Measurements from ENCODE around the gene UBE2H. TPM values are rescaled to one million over a fixed set of nuclear protein-coding genes. Genes with fewer than 3 reads are reported as not detected.

The UBE2H gene
- total RNA-seq, 1 experiment from 2014 or later: 41.1 TPM

DNA sequence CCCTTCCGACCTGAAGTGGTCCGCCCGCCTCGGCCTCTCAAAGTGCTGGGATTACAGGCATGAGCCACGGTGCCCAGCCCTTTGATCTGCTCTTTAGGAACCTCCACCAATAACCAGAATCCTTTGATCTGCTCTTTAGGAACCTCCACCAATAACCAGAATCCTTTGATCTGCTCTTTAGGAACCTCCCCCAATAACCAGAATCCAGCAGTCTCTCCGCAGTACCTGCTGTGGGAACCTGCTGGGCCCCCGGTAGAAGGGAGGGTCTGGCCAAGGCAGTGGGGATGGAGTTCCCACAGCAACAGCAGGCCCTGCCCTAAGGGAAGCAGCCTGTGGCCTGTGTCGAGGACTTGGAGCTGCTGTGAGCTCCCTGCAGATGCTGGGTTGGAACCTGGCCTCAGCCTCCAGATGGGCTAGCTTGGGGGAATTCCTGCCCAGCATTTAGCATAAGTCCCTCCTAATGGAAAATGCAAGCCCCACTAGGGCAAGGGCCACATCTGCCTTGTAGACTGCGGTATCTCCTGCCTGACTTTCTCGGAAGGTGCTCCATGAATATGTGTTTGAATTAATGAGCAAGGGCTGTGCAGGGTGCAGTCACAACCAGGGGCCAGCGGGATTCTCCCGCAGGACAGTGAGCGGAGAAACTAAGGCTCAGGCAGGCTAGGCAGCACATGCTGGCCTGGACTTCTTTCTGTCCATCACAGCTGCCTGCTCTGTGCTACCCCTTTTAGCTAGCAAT lies 165.8 kb downstream of the UBE2H start:
- no peak for DNase-seq (ENCODE audit: low read depth)

- no peak for DNase-seq (ENCODE audit: low read depth)
Observed at GRCh38 chr7:129785685-129786514, 166.9 kb downstream of the UBE2H start.

DNA sequence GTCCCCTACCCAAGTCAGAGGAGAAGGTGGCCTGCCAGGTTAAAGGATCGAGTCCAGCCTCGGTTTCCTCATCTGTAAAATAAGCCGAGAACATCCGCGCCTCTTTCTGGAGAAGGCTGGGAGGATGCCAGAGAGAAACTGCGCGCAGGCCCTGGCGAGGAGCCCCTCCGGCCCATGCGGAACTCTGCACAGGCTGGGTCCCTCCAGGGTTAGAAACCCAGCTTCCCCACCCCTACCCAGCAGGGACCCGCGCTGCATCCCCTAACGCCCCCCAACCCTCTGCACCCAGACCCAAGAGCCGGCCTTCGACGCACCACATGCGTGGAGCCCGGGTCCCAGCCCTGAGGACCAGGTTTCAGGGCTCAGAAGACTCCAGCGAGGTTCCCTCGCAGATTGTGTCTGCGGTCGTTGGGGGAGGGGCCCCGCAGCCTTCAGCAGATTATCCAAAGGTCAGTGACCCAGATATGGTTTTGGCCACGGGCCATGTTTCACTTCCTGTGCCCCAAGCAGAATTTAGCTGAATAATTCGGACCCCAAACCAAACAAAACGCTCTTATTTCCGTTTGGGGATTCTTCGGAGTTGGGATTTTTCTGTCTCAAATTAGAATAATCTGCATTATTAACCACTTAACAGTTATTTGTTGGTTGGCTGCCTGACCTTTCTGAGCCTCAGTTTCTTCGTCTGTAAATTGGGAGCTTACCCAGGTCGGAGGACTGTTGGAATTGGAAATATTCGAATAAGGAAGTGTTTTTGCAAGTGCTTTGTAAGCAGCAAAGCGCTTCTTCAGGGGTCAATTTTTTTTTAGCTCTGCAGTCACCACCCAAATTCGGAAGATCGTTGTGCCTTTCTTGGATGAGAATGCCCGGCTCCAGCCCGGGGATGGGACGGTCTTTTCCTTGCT lies 167.7 kb downstream of the UBE2H start:
- no peak for DNase-seq (ENCODE audit: low read depth)

- DNase-seq (ENCODE audit: low read depth): no peak
Observed at GRCh38 chr7:129784437-129784782, 168.3 kb downstream of the UBE2H start.

DNA sequence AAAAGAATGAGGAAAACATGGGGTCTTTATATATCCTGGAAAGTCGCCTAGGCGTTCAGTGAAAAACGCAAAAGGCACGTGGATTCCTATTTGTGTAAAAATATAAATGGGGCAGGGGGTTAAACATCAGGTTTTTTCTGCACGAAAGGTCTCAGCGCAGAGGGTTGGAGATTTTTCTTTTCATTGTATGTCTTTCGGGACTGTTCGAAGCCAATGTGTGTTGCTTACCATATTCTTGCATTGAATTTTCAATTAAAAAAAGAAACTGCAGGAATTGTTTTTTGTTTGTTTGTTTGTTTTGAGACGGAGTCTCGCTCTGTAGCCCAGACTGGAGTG lies 169.2 kb downstream of the UBE2H start:
- DNase-seq (ENCODE audit: low read depth): no peak

DNA sequence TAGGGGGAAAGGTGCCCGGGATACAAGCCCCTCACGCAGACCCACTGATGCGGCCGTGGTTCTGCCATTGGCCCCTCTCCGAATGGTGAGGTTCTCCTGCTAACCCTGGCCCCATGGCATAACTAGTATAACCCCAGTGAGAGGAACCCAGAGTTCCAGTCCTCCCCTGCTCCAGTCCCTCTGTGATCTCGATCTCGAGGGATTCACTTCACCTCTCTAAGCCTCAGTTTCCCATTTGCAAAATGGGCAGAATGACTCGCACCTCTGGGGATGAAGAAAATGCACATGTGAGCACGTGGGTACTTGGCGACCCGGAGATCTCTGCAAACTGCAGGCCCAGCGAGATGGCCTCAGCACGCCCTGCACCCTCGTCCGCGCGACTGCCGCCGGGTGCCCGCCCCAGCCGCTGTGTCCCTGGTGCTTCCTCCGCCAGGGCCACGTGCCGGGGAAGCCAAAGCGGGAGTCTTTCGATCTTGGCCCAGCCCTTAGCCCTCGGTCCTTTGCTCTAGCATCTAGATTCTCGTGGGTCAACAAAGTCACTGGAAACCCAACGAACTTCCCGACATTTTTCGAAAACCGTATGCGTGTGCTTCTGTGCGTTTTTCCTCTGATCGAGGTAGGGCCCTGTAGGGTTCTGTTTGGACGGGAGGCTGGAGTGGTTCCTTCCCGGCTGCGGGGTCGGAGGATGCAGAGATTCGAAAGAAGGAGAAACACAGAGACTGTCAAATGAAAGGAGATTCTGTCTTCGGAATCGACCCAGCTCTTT lies 169.8 kb downstream of the UBE2H start:
- no peak for DNase-seq (ENCODE audit: low read depth)

DNA sequence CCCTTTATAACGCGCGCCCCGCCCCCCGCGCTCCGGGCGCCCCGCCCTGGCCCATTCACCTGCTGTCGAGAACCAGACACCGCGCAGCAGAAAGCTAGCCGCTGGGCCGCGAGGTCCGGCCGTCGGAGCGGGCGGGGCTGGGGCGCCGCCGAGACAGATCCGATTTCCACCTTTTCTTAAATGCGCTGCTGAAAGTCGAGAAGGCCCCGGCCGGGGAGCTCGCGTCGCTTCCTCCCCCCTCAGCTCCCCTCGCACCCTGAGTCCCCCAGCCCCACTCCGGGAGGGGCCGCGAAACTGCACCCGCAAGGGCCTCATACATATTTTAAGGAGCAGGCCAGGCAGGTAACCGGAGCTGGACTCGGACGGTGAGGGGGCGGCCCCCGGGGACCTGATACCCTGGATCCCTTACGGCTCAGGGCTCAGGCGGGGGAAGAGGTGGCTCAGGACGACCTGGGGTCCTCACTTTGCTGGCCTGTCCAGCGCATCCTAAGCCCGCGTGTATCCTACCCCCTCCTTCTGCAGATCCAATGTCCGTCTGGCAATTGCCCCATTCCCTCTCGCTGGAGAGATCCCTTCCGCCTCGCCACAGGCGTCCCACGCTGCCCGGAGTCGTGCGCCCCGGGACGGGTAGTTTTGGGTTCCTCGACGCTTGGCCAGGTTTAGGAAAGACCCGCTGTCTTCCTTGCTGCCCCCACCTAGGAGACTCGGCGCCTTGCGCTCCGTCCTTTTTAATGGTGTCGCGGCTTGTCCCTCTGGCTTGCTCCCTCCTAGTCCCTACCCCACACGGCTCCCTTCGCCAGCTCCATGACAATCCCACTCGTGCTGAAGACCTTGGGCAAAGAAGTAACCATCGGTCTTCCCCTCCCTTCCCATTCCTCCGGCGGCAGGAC lies 170.6 kb downstream of the UBE2H start:
- no peak for DNase-seq (ENCODE audit: low read depth)

- DNase-seq (ENCODE audit: low read depth): no peak
Observed at GRCh38 chr7:129780974-129781927, 171.5 kb downstream of the UBE2H start.

Other genes starting within 250 kb of the UBE2H start
- gene ZC3HC1, start 98.4 kb upstream of the UBE2H start, total RNA-seq (2014; rRNA removed; shearing (Covaris generic)): 34.7 and 38.0 TPM in 2 replicates
- 21.3 and 23.7 TPM in 2 replicates for gene KLHDC10, start 117.6 kb upstream of the UBE2H start, total RNA-seq (2014; rRNA removed; shearing (Covaris generic))

Measured in RPMI7951 (cell line).